ENCODE data around the gene HNRNPCL2. TPM values are rescaled to one million over a fixed set of nuclear protein-coding genes. Genes with fewer than 3 reads are reported as not detected.

The HNRNPCL2 gene
- not detected for total RNA-seq

GRCh38 chr1:13116754-13117153, at the start of gene HNRNPCL2:
HNRNPCL2 (minus strand) TSS chr1:13116854; CDS start chr1:13116400, 454 bp downstream.

GRCh38 chr1:13165531-13165930, 48.9 kb upstream of the HNRNPCL2 start, which contains the start of gene HNRNPCL4:
HNRNPCL4 (minus strand) TSS chr1:13165631; CDS start chr1:13165467, 164 bp downstream.

GRCh38 chr1:13155909-13156308, 39.3 kb upstream of the HNRNPCL2 start, which contains the start of gene PRAMEF26:
PRAMEF26 (minus strand) TSS chr1:13156009; CDS start chr1:13153095, 2,914 bp downstream.

DNA sequence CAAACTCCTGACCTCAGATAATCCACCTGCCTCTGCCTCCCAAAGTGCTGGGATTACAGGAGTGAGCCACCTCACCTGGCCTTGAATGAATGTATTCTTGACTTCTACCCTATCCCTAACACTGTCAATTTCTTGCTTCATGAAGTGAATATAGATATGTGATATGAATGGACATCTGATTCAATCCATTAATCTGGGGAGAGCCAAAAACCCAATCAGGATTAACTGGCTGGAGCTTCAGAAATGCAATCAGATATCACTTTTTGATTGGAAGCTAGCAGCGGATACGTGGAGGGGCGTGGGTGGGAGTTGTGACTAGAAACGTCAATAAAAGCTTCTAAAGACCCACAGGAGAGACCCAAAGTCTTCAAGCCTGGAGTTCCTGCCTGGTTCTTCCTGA, 46.2 kb downstream of the HNRNPCL2 start, which contains the start of gene PRAMEF25:
Gene PRAMEF25, plus strand, starts transcription at position 301 of the 400 bp plus-strand sequence. CDS start 2,920 bp downstream, outside the sequence.

Other genes with a start within 250 kb of the HNRNPCL2 start
- not detected for gene PRAMEF4, start 230.7 kb downstream of the HNRNPCL2 start, total RNA-seq
- not detected for gene PRAMEF10, start 218.6 kb downstream of the HNRNPCL2 start, total RNA-seq
- not detected for gene PRAMEF7, start 200.2 kb downstream of the HNRNPCL2 start, total RNA-seq
- gene PRAMEF6, start 169.3 kb downstream of the HNRNPCL2 start, total RNA-seq, result not detected
- not detected for gene PRAMEF27, start 60.3 kb downstream of the HNRNPCL2 start, total RNA-seq
- gene HNRNPCL3, start 56.1 kb downstream of the HNRNPCL2 start, total RNA-seq, result not detected
- not detected for gene PRAMEF25, start 46.1 kb downstream of the HNRNPCL2 start, total RNA-seq
- not detected for gene PRAMEF26, start 39.2 kb upstream of the HNRNPCL2 start, total RNA-seq
- gene HNRNPCL4, start 48.8 kb upstream of the HNRNPCL2 start, total RNA-seq, result not detected
- gene PRAMEF9, start 55.0 kb upstream of the HNRNPCL2 start, total RNA-seq, result not detected
- not detected for gene PRAMEF13, start 84.6 kb upstream of the HNRNPCL2 start, total RNA-seq
- not detected for gene PRAMEF18, start 109.3 kb upstream of the HNRNPCL2 start, total RNA-seq
- not detected for gene PRAMEF5, start 137.3 kb upstream of the HNRNPCL2 start, total RNA-seq
- gene PRAMEF8, start 168.3 kb upstream of the HNRNPCL2 start, total RNA-seq, result not detected
- gene PRAMEF33, start 186.7 kb upstream of the HNRNPCL2 start, total RNA-seq, result not detected
- not detected for gene PRAMEF15, start 198.7 kb upstream of the HNRNPCL2 start, total RNA-seq
- not detected for gene PRAMEF14, start 230.3 kb upstream of the HNRNPCL2 start, total RNA-seq

Measured in melanocyte of skin (primary cell).